HEK293 (cell line): ENCODE results near the gene TMEM222.

Source experiments
- ELK4 ChIP-seq: IDR thresholded peaks from 2 replicates; pipeline ENCODE4 v1.6.1; 2011; ENCODE audit warnings: mild to moderate bottlenecking, low read depth, low read length, borderline replicate concordance
- KLF10 ChIP-seq: fragments of 450-650 bp; IDR thresholded peaks from 2 replicates; pipeline ENCODE4 v1.5.1; 2018; ENCODE audit warnings: missing biosample characterization, mild to moderate bottlenecking, missing genetic modification characterization
- PRDM1 ChIP-seq: fragments of 450-650 bp; formaldehyde crosslinking; IDR thresholded peaks from 2 replicates; pipeline ENCODE4; 2016; ENCODE audit warnings: missing biosample characterization, missing genetic modification characterization
- SP7 ChIP-seq: fragments of 450-650 bp; formaldehyde crosslinking; IDR thresholded peaks from 2 replicates; pipeline ENCODE4 v1.5.1; 2016; ENCODE audit warnings: missing biosample characterization, missing genetic modification characterization
- TCF7L2 ChIP-seq: IDR thresholded peaks from 2 replicates; pipeline ENCODE4 v1.6.1; 2011; ENCODE audit warnings: low read depth, mild to moderate bottlenecking, inconsistent platforms, low read length, moderate library complexity, borderline replicate concordance
- YY1 ChIP-seq: fragments of 450-650 bp; formaldehyde crosslinking; IDR thresholded peaks from 2 replicates; pipeline ENCODE4 v1.5.1; 2018; ENCODE audit warnings: missing biosample characterization, missing genetic modification characterization
- ZBTB20 ChIP-seq: fragments of 450-650 bp; formaldehyde crosslinking; IDR thresholded peaks from 2 replicates; pipeline ENCODE4 v1.5.1; 2016; ENCODE audit warnings: missing biosample characterization, missing genetic modification characterization
- ZBTB21 ChIP-seq: fragments of 450-650 bp; formaldehyde crosslinking; IDR thresholded peaks from 2 replicates; pipeline ENCODE4 v1.5.1; 2017; ENCODE audit warnings: missing biosample characterization, missing genetic modification characterization
- ZBTB8A ChIP-seq: fragments of 450-650 bp; formaldehyde crosslinking; IDR thresholded peaks from 2 replicates; pipeline ENCODE4 v1.5.1; 2016; ENCODE audit warnings: missing biosample characterization, missing genetic modification characterization
- ZIC2 ChIP-seq: fragments of 450-650 bp; formaldehyde crosslinking; IDR thresholded peaks from 2 replicates; pipeline ENCODE4 v1.5.1; 2016; ENCODE audit warnings: missing biosample characterization, missing genetic modification characterization
- ZNF112 ChIP-seq: fragments of 450-650 bp; formaldehyde crosslinking; IDR thresholded peaks from 2 replicates; pipeline ENCODE4 v1.5.0; 2017; ENCODE audit warnings: missing biosample characterization, missing genetic modification characterization
- ZNF140 ChIP-seq: fragments of 450-650 bp; formaldehyde crosslinking; IDR thresholded peaks from 2 replicates; pipeline ENCODE4 v1.5.1; 2016; ENCODE audit warnings: missing biosample characterization, missing genetic modification characterization
- ZNF184 ChIP-seq: fragments of 450-650 bp; IDR thresholded peaks from 2 replicates; pipeline ENCODE4 v1.5.1; 2018; ENCODE audit warnings: missing biosample characterization, mild to moderate bottlenecking, missing genetic modification characterization
- ZNF221 ChIP-seq: fragments of 450-650 bp; formaldehyde crosslinking; IDR thresholded peaks from 2 replicates; pipeline ENCODE4 v1.5.1; 2017; ENCODE audit warnings: missing biosample characterization, missing genetic modification characterization, borderline replicate concordance
- ZNF248 ChIP-seq: fragments of 450-650 bp; formaldehyde crosslinking; IDR thresholded peaks from 2 replicates; pipeline ENCODE4 v1.5.1; 2017; ENCODE audit warnings: missing biosample characterization, missing genetic modification characterization
- ZNF292 ChIP-seq: fragments of 450-650 bp; formaldehyde crosslinking; IDR thresholded peaks from 2 replicates; pipeline ENCODE4 v1.5.1; 2016; ENCODE audit warnings: low read depth, missing biosample characterization, missing genetic modification characterization, borderline replicate concordance
- ZNF394 ChIP-seq: fragments of 450-650 bp; formaldehyde crosslinking; IDR thresholded peaks from 2 replicates; pipeline ENCODE4 v1.5.1; 2016; ENCODE audit warnings: missing biosample characterization, missing genetic modification characterization, mild to moderate bottlenecking, moderate library complexity, borderline replicate concordance
- ZNF404 ChIP-seq: fragments of 450-650 bp; formaldehyde crosslinking; IDR thresholded peaks from 2 replicates; pipeline ENCODE4 v1.5.1; 2017; ENCODE audit warnings: missing biosample characterization, missing genetic modification characterization
- ZNF433 ChIP-seq: fragments of 450-650 bp; formaldehyde crosslinking; IDR thresholded peaks from 2 replicates; pipeline ENCODE4 v1.5.1; 2016; ENCODE audit warnings: missing biosample characterization, missing genetic modification characterization, low read depth
- ZNF585B ChIP-seq: fragments of 450-650 bp; formaldehyde crosslinking; IDR thresholded peaks from 2 replicates; pipeline ENCODE4 v1.5.1; 2016; ENCODE audit warnings: missing biosample characterization, missing genetic modification characterization
- ZNF596 ChIP-seq: fragments of 450-650 bp; IDR thresholded peaks from 2 replicates; pipeline ENCODE4 v1.5.0; 2018; ENCODE audit warnings: missing biosample characterization, mild to moderate bottlenecking, missing genetic modification characterization, moderate library complexity
- ZNF600 ChIP-seq: fragments of 450-650 bp; formaldehyde crosslinking; IDR thresholded peaks from 2 replicates; pipeline ENCODE4 v1.5.1; 2016; ENCODE audit warnings: missing biosample characterization, missing genetic modification characterization
- ZNF623 ChIP-seq: fragments of 450-650 bp; formaldehyde crosslinking; IDR thresholded peaks from 2 replicates; pipeline ENCODE4 v1.5.1; 2016; ENCODE audit warnings: missing biosample characterization, missing genetic modification characterization
- ZNF624 ChIP-seq: fragments of 450-650 bp; formaldehyde crosslinking; IDR thresholded peaks from 2 replicates; pipeline ENCODE4 v1.5.1; 2017; ENCODE audit warnings: missing biosample characterization, missing genetic modification characterization
- ZNF626 ChIP-seq: fragments of 450-650 bp; sonication (Bioruptor Pico); formaldehyde crosslinking; IDR thresholded peaks from 2 replicates; pipeline ENCODE4 v1.5.1; 2018; ENCODE audit warnings: missing biosample characterization, missing genetic modification characterization, inconsistent platforms
- ZNF664 ChIP-seq: fragments of 450-650 bp; formaldehyde crosslinking; IDR thresholded peaks from 2 replicates; pipeline ENCODE4 v1.5.1; 2016; ENCODE audit warnings: missing biosample characterization, missing genetic modification characterization
- ZNF768 ChIP-seq: fragments of 450-650 bp; formaldehyde crosslinking; IDR thresholded peaks from 2 replicates; pipeline ENCODE4 v1.5.1; 2018; ENCODE audit warnings: missing biosample characterization, mild to moderate bottlenecking, missing genetic modification characterization
- ZNF777 ChIP-seq: fragments of 450-650 bp; formaldehyde crosslinking; IDR thresholded peaks from 2 replicates; pipeline ENCODE4 v1.5.1; 2017; ENCODE audit warnings: missing biosample characterization, missing genetic modification characterization, borderline replicate concordance
- ZNF837 ChIP-seq: fragments of 450-650 bp; formaldehyde crosslinking; IDR thresholded peaks from 2 replicates; pipeline ENCODE4 v1.5.1; 2016; ENCODE audit warnings: missing biosample characterization, missing genetic modification characterization
- TF ChIP-seq, protein P1 (sequence below): fragments of 450-650 bp; formaldehyde crosslinking; IDR thresholded peaks from 2 replicates; pipeline ENCODE4 v1.5.1; 2017; ENCODE audit warnings: missing biosample characterization, missing genetic modification characterization
- TF ChIP-seq, protein P2 (sequence below): fragments of 450-650 bp; IDR thresholded peaks from 2 replicates; pipeline ENCODE4 v1.5.1; 2018; ENCODE audit warnings: missing biosample characterization, missing genetic modification characterization
- TF ChIP-seq, protein P3 (sequence below): sonication (generic); formaldehyde crosslinking; IDR thresholded peaks from 2 replicates; pipeline ENCODE4 v1.8.1; 2022; ENCODE audit warnings: mild to moderate bottlenecking, moderate library complexity, missing genetic modification reagents
- TF ChIP-seq, protein P4 (sequence below): fragments of 450-650 bp; formaldehyde crosslinking; IDR thresholded peaks from 2 replicates; pipeline ENCODE4 v1.5.1; 2016; ENCODE audit warnings: missing biosample characterization, missing genetic modification characterization
- TF ChIP-seq, protein P5 (sequence below): fragments of 450-650 bp; formaldehyde crosslinking; IDR thresholded peaks from 2 replicates; pipeline ENCODE4 v1.5.1; 2017; ENCODE audit warnings: missing biosample characterization, missing genetic modification characterization

The TMEM222 gene

GRCh38 chr1:27367160-27367650 lies 45.2 kb downstream of the TMEM222 start (continued):
- TF ChIP-seq ZNF112 (tag by site-specific recombination) (no peak), ZNF623 (tag by site-specific recombination) (no peak), TCF7L2 (no peak), ZNF596 (tag by site-specific recombination) (no peak), PRDM1 (tag by site-specific recombination) (no peak), ZNF433 (tag by site-specific recombination) (no peak), ZNF248 (no peak), ZNF626 (tag by site-specific recombination) (no peak), SP7 (tag by site-specific recombination) (peak; percentile 8; the same call in 1 of the 2 replicates), YY1 (tag by site-specific recombination) (no peak), ZNF664 (no peak), ZNF777 (tag by site-specific recombination) (no peak), ZNF768 (tag by site-specific recombination) (no peak), ZNF140 (tag by site-specific recombination) (no peak), ZBTB20 (tag by site-specific recombination) (peak; percentile 14), ZNF837 (tag by site-specific recombination) (no peak), ZNF600 (no peak; the same call in 1 of the 2 replicates), KLF10 (tag by site-specific recombination) (no peak), ZNF221 (tag by site-specific recombination) (no peak), ZNF292 (tag by site-specific recombination) (no peak), ZNF394 (tag by site-specific recombination) (no peak), ZNF184 (tag by site-specific recombination) (no peak), ZNF585B (tag by site-specific recombination) (no peak), ZNF624 (tag by site-specific recombination) (no peak), ZBTB8A (no peak), ZBTB21 (no peak), ELK4 (no peak), ZNF404 (no peak), ZIC2 (peak; percentile 89)
- TF ChIP-seq, protein P1, sequence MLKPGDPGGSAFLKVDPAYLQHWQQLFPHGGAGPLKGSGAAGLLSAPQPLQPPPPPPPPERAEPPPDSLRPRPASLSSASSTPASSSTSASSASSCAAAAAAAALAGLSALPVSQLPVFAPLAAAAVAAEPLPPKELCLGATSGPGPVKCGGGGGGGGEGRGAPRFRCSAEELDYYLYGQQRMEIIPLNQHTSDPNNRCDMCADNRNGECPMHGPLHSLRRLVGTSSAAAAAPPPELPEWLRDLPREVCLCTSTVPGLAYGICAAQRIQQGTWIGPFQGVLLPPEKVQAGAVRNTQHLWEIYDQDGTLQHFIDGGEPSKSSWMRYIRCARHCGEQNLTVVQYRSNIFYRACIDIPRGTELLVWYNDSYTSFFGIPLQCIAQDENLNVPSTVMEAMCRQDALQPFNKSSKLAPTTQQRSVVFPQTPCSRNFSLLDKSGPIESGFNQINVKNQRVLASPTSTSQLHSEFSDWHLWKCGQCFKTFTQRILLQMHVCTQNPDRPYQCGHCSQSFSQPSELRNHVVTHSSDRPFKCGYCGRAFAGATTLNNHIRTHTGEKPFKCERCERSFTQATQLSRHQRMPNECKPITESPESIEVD (tag by site-specific recombination) = no peak
- TF ChIP-seq, protein P2, sequence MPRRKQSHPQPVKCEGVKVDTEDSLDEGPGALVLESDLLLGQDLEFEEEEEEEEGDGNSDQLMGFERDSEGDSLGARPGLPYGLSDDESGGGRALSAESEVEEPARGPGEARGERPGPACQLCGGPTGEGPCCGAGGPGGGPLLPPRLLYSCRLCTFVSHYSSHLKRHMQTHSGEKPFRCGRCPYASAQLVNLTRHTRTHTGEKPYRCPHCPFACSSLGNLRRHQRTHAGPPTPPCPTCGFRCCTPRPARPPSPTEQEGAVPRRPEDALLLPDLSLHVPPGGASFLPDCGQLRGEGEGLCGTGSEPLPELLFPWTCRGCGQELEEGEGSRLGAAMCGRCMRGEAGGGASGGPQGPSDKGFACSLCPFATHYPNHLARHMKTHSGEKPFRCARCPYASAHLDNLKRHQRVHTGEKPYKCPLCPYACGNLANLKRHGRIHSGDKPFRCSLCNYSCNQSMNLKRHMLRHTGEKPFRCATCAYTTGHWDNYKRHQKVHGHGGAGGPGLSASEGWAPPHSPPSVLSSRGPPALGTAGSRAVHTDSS (tag by site-specific recombination) = no peak
- TF ChIP-seq, protein P3, sequence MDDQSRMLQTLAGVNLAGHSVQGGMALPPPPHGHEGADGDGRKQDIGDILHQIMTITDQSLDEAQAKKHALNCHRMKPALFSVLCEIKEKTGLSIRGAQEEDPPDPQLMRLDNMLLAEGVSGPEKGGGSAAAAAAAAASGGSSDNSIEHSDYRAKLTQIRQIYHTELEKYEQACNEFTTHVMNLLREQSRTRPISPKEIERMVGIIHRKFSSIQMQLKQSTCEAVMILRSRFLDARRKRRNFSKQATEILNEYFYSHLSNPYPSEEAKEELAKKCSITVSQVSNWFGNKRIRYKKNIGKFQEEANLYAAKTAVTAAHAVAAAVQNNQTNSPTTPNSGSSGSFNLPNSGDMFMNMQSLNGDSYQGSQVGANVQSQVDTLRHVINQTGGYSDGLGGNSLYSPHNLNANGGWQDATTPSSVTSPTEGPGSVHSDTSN (CRISPR knock-in tag) = no peak
- TF ChIP-seq, protein P4, sequence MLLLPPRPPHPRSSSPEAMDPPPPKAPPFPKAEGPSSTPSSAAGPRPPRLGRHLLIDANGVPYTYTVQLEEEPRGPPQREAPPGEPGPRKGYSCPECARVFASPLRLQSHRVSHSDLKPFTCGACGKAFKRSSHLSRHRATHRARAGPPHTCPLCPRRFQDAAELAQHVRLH = no peak
- TF ChIP-seq, protein P5, sequence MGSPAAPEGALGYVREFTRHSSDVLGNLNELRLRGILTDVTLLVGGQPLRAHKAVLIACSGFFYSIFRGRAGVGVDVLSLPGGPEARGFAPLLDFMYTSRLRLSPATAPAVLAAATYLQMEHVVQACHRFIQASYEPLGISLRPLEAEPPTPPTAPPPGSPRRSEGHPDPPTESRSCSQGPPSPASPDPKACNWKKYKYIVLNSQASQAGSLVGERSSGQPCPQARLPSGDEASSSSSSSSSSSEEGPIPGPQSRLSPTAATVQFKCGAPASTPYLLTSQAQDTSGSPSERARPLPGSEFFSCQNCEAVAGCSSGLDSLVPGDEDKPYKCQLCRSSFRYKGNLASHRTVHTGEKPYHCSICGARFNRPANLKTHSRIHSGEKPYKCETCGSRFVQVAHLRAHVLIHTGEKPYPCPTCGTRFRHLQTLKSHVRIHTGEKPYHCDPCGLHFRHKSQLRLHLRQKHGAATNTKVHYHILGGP = no peak
